ENCODE data around the gene CCDC198. TPM values are rescaled to one million over a fixed set of nuclear protein-coding genes. Genes with fewer than 3 reads are reported as not detected.

Gene CCDC198
- total RNA-seq, 1 donor from 2014 or later = not detected

- H3K27me3 Mint-ChIP-seq (ENCODE audit: unreplicated experiment) = no peaks in the 10 kb centered on the region
- no peaks in the 10 kb centered on the region for H3K36me3 Mint-ChIP-seq (ENCODE audit: low read depth, unreplicated experiment)
- no peak overlapping the region for H3K27ac Mint-ChIP-seq (ENCODE audit: unreplicated experiment)
- H3K4me1 Mint-ChIP-seq (ENCODE audit: unreplicated experiment) = no peaks in the 10 kb centered on the region
- H3K9me3 Mint-ChIP-seq (ENCODE audit: unreplicated experiment) = no peaks in the 10 kb centered on the region
- no peak for TF ChIP-seq CTCF (IDR thresholded peaks at IDR 0.05; ENCODE audit: unreplicated experiment)
- no peak overlapping the region for H3K4me3 Mint-ChIP-seq (ENCODE audit: unreplicated experiment)
- no peak for DNase-seq (ENCODE audit: low spot score)
Observed at GRCh38 chr14:57435923-57436322, 57.7 kb downstream of the CCDC198 start.

GRCh38 chr14:57420986-57421385 lies 72.7 kb downstream of the CCDC198 start:
- no peak for TF ChIP-seq CTCF (IDR thresholded peaks at IDR 0.05; ENCODE audit: unreplicated experiment)

GRCh38 chr14:57420033-57420432 lies 73.6 kb downstream of the CCDC198 start:
- peaks cover 4% of the 10 kb centered on the region for H3K4me1 Mint-ChIP-seq (ENCODE audit: unreplicated experiment)
- no peak for TF ChIP-seq CTCF (IDR thresholded peaks at IDR 0.05; ENCODE audit: unreplicated experiment)
- H3K9me3 Mint-ChIP-seq (ENCODE audit: unreplicated experiment) = no peaks in the 10 kb centered on the region
- H3K4me3 Mint-ChIP-seq (ENCODE audit: unreplicated experiment) = no peak overlapping the region
- no peak overlapping the region for H3K27ac Mint-ChIP-seq (ENCODE audit: unreplicated experiment)
- no peaks in the 10 kb centered on the region for H3K36me3 Mint-ChIP-seq (ENCODE audit: low read depth, unreplicated experiment)
- DNase-seq (ENCODE audit: low spot score) = no peak
- no peaks in the 10 kb centered on the region for H3K27me3 Mint-ChIP-seq (ENCODE audit: unreplicated experiment)

More at GRCh38 chr14:57420986-57421385, 72.7 kb downstream of the CCDC198 start:
- Mint-ChIP-seq H3K4me3 (ENCODE audit: unreplicated experiment) (no peak overlapping the region), H3K9me3 (ENCODE audit: unreplicated experiment) (no peaks in the 10 kb centered on the region), H3K4me1 (ENCODE audit: unreplicated experiment) (peaks cover 4% of the 10 kb centered on the region), H3K27me3 (ENCODE audit: unreplicated experiment) (no peaks in the 10 kb centered on the region), H3K36me3 (ENCODE audit: low read depth, unreplicated experiment) (no peaks in the 10 kb centered on the region), H3K27ac (ENCODE audit: unreplicated experiment) (no peak overlapping the region)
- DNase-seq (ENCODE audit: low spot score) = no peak

Other genes starting within 250 kb of the CCDC198 start
- 131 TPM for gene EXOC5, start 225.0 kb downstream of the CCDC198 start, total RNA-seq (ENCODE audit: unreplicated experiment)
- 153 TPM for gene AP5M1, start 224.9 kb downstream of the CCDC198 start, total RNA-seq (ENCODE audit: unreplicated experiment)
- gene NAA30, start 103.3 kb downstream of the CCDC198 start, total RNA-seq (ENCODE audit: unreplicated experiment) = 45.7 TPM